ENCODE data around the gene RNF144A. TPM values are rescaled to one million over a fixed set of nuclear protein-coding genes. Genes with fewer than 3 reads are reported as not detected.
A peak's percentile ranks its signal among the peaks of the same experiment; 100 is the strongest.

Gene RNF144A
- polyA plus RNA-seq, 1 experiment = 0.12 TPM

GRCh38 chr2:6943971-6944370 lies 26.8 kb downstream of the RNF144A start:
- Histone ChIP-seq H3K27me3 (ENCODE audit: control insufficient read depth, insufficient read depth, low read length) (peaks cover 10% of the 10 kb centered on the region), H3K4me3 (ENCODE audit: low read depth, low read length) (no peak overlapping the region), H3K36me3 (ENCODE audit: control insufficient read depth, insufficient read depth, low read length) (no peaks in the 10 kb centered on the region)
- ChIA-PET POLR2A (no interaction called here), CTCF (no interaction called here)
- TF ChIP-seq CTCF (IDR thresholded peaks at IDR 0.05; ENCODE audit: insufficient read depth, low read depth, low read length) = no peak
- DNase-seq (ENCODE audit: low read depth) = no peak

- no peak for TF ChIP-seq CTCF (IDR thresholded peaks at IDR 0.05; ENCODE audit: insufficient read depth, low read depth, low read length)
- POLR2A ChIA-PET = no interaction called here
- Histone ChIP-seq H3K36me3 (ENCODE audit: control insufficient read depth, insufficient read depth, low read length) (no peaks in the 10 kb centered on the region), H3K4me3 (ENCODE audit: low read depth, low read length) (no peak overlapping the region), H3K27me3 (ENCODE audit: control insufficient read depth, insufficient read depth, low read length) (peaks cover 11% of the 10 kb centered on the region)
- CTCF ChIA-PET = no interaction called here
- DNase-seq (ENCODE audit: low read depth) = no peak
Observed at GRCh38 chr2:6944555-6944954, 27.3 kb downstream of the RNF144A start.

- Histone ChIP-seq H3K4me3 (ENCODE audit: low read depth, low read length) (no peak overlapping the region), H3K27me3 (ENCODE audit: control insufficient read depth, insufficient read depth, low read length) (peaks cover 11% of the 10 kb centered on the region), H3K36me3 (ENCODE audit: control insufficient read depth, insufficient read depth, low read length) (no peaks in the 10 kb centered on the region)
- no peak for DNase-seq (ENCODE audit: low read depth)
- TF ChIP-seq CTCF (IDR thresholded peaks at IDR 0.05; ENCODE audit: insufficient read depth, low read depth, low read length) = no peak
- POLR2A ChIA-PET = no interaction called here
- CTCF ChIA-PET = no interaction called here
Observed at GRCh38 chr2:6945087-6945813, 28.0 kb downstream of the RNF144A start.

- no peaks in the 10 kb centered on the region for H3K36me3 ChIP-seq (ENCODE audit: control insufficient read depth, insufficient read depth, low read length)
- no peak for TF ChIP-seq CTCF (IDR thresholded peaks at IDR 0.05; ENCODE audit: insufficient read depth, low read depth, low read length)
- peaks cover 11% of the 10 kb centered on the region for H3K27me3 ChIP-seq (ENCODE audit: control insufficient read depth, insufficient read depth, low read length)
- DNase-seq (ENCODE audit: low read depth) = no peak
- POLR2A ChIA-PET = no interaction called here
- CTCF ChIA-PET = no interaction called here
- no peak overlapping the region for H3K4me3 ChIP-seq (ENCODE audit: low read depth, low read length)
Observed at GRCh38 chr2:6945821-6946220, 28.6 kb downstream of the RNF144A start.

GRCh38 chr2:6946722-6947121 lies 29.5 kb downstream of the RNF144A start:
- ChIA-PET POLR2A (no interaction called here), CTCF (interaction anchor here (0.9 kb wide), 1 partner anchor 30 kb away, joined by 3 read pairs; no protein-coding TSS in a partner anchor)
- no peak for TF ChIP-seq CTCF (IDR thresholded peaks at IDR 0.05; ENCODE audit: insufficient read depth, low read depth, low read length)
- DNase-seq (ENCODE audit: low read depth) = peak; percentile 49
- no peak overlapping the region for H3K4me3 ChIP-seq (ENCODE audit: low read depth, low read length)
- peaks cover 11% of the 10 kb centered on the region for H3K27me3 ChIP-seq (ENCODE audit: control insufficient read depth, insufficient read depth, low read length)
- H3K36me3 ChIP-seq (ENCODE audit: control insufficient read depth, insufficient read depth, low read length) = no peaks in the 10 kb centered on the region

Data from BJ (cell line).